GM13977 (cell line): ENCODE data around the gene ZNF423.
A peak's percentile ranks its signal among the peaks of the same experiment; 100 is the strongest.

ENCODE experiments used
- DNase-seq: peaks from one replicate; pipeline ENCODE4 v3.0.0; 2012; ENCODE audit warnings: low spot score
- CTCF ChIP-seq: IDR thresholded peaks from 2 replicates; pipeline ENCODE4 v1.5.1; 2012; ENCODE audit warnings: mild to moderate bottlenecking, control low read depth; ENCODE audit not compliant: insufficient read depth; ENCODE audit errors: extremely low read depth, missing control alignments
- in situ Hi-C: fragments of 300-500 bp; cut with MboI; formaldehyde crosslinking; loops from one replicate; pipeline ENCODE4 v1.12.0; 2022; ENCODE audit warnings: low sequenced_read_pairs, low pct_unique_long_range_greater_than_20kb, mixed read lengths, inconsistent platforms; ENCODE audit not compliant: unreplicated experiment

Gene ZNF423

GRCh38 chr16:49839017-49839825 lies 16.7 kb downstream of the ZNF423 start:
- TF ChIP-seq CTCF = no peak
- in situ Hi-C loops = no loop called here
- no peak for DNase-seq

- TF ChIP-seq CTCF = no peak
- DNase-seq = no peak
- in situ Hi-C loops = no loop called here
Measured at GRCh38 chr16:49838441-49839016, 17.4 kb downstream of the ZNF423 start.

GRCh38 chr16:49837688-49838410 lies 18.1 kb downstream of the ZNF423 start:
- DNase-seq = peak; percentile 23
- no peak for TF ChIP-seq CTCF
- in situ Hi-C loops = no loop called here

GRCh38 chr16:49836668-49837067 lies 19.2 kb downstream of the ZNF423 start:
- peak; percentile 30 for DNase-seq
- TF ChIP-seq CTCF = no peak
- in situ Hi-C loops = no loop called here

GRCh38 chr16:49836218-49836617 lies 19.7 kb downstream of the ZNF423 start:
- no peak for TF ChIP-seq CTCF
- in situ Hi-C loops = no loop called here
- DNase-seq = peak; percentile 31

- DNase-seq = no peak
- in situ Hi-C loops = no loop called here
- no peak for TF ChIP-seq CTCF
Measured at GRCh38 chr16:49835161-49835777, 20.6 kb downstream of the ZNF423 start.
